Progenitor cell of endocrine pancreas (in vitro differentiated cells): ENCODE measurements around the gene BTBD18. TPM values are rescaled to one million over a fixed set of nuclear protein-coding genes. Genes with fewer than 3 reads are reported as not detected.

ENCODE experiments used
- DNase-seq: peaks from one replicate; pipeline ENCODE4 v3.0.0; 2021; ENCODE audit warnings: low spot score; ENCODE audit not compliant: unreplicated experiment
- H3K27ac Mint-ChIP-seq: 2 replicates; pipeline ENCODE4 v1.8.0; 2021; ENCODE audit warnings: mild to moderate bottlenecking, moderate library complexity, mixed read lengths
- H3K27me3 Mint-ChIP-seq: 2 replicates; pipeline ENCODE4 v1.8.0; 2021; ENCODE audit warnings: mixed read lengths
- H3K36me3 Mint-ChIP-seq: 2 replicates; pipeline ENCODE4 v1.8.0; 2022; ENCODE audit warnings: mixed read lengths; ENCODE audit not compliant: insufficient read depth
- H3K4me1 Mint-ChIP-seq: 2 replicates; pipeline ENCODE4 v1.8.0; 2021; ENCODE audit warnings: low read depth, mixed read lengths
- H3K4me3 Mint-ChIP-seq: 2 replicates; pipeline ENCODE4 v1.8.0; 2021; ENCODE audit warnings: low read depth, mild to moderate bottlenecking, moderate library complexity, mixed read lengths
- H3K9me3 Mint-ChIP-seq: 2 replicates; pipeline ENCODE4 v1.8.0; 2021; ENCODE audit warnings: low read depth, mixed read lengths
- CTCF ChIP-seq: fragments of 200-600 bp; sonication (generic); IDR thresholded peaks from one replicate; pipeline ENCODE4 v1.5.0; 2021; ENCODE audit warnings: antibody characterized with exemption, mild to moderate bottlenecking; ENCODE audit not compliant: unreplicated experiment
- total RNA-seq: library from RNA; stranded (reverse); gene quantifications from 2 replicates; pipeline ENCODE4 v1.2.1, GENCODE V29; 2021

Gene BTBD18
- total RNA-seq, 1 donor from 2014 or later, result not detected

GRCh38 chr11:57787920-57788702 is 36.5 kb upstream of the BTBD18 start:
- H3K4me1 Mint-ChIP-seq, result peaks cover 52% of the 10 kb centered on the region
- peak overlapping the region; percentile 40 for H3K4me3 Mint-ChIP-seq
- no peak for DNase-seq
- H3K36me3 Mint-ChIP-seq, result peaks cover 38% of the 10 kb centered on the region
- H3K27ac Mint-ChIP-seq, result peak overlapping the region; percentile 93
- H3K9me3 Mint-ChIP-seq, result no peaks in the 10 kb centered on the region
- no peak for TF ChIP-seq CTCF
- no peaks in the 10 kb centered on the region for H3K27me3 Mint-ChIP-seq

- DNase-seq, result no peak
- Mint-ChIP-seq H3K36me3 (peaks cover 39% of the 10 kb centered on the region), H3K4me3 (no peak overlapping the region), H3K27me3 (no peaks in the 10 kb centered on the region), H3K9me3 (no peaks in the 10 kb centered on the region), H3K4me1 (peaks cover 54% of the 10 kb centered on the region), H3K27ac (peak overlapping the region; percentile 93)
- no peak for TF ChIP-seq CTCF
Measured at GRCh38 chr11:57787006-57787604, 35.5 kb upstream of the BTBD18 start.

- no peak for TF ChIP-seq CTCF
- no peak for DNase-seq
- no peaks in the 10 kb centered on the region for H3K27me3 Mint-ChIP-seq
- no peaks in the 10 kb centered on the region for H3K9me3 Mint-ChIP-seq
- H3K4me1 Mint-ChIP-seq, result peaks cover 54% of the 10 kb centered on the region
- peak overlapping the region; percentile 93 for H3K27ac Mint-ChIP-seq
- no peak overlapping the region for H3K4me3 Mint-ChIP-seq
- peaks cover 36% of the 10 kb centered on the region for H3K36me3 Mint-ChIP-seq
Measured at GRCh38 chr11:57786436-57786835, 34.8 kb upstream of the BTBD18 start.

GRCh38 chr11:57785072-57785471 is 33.5 kb upstream of the BTBD18 start:
- H3K27me3 Mint-ChIP-seq, result no peaks in the 10 kb centered on the region

More at GRCh38 chr11:57785072-57785471, 33.5 kb upstream of the BTBD18 start:
- no peak for DNase-seq
- no peak for TF ChIP-seq CTCF
- peak overlapping the region; percentile 84 for H3K27ac Mint-ChIP-seq
- no peak overlapping the region for H3K4me3 Mint-ChIP-seq
- H3K9me3 Mint-ChIP-seq, result no peaks in the 10 kb centered on the region
- H3K36me3 Mint-ChIP-seq, result peaks cover 28% of the 10 kb centered on the region
- peaks cover 61% of the 10 kb centered on the region for H3K4me1 Mint-ChIP-seq
